WTC11 (cell line): Measurements from ENCODE around the gene HADHB. TPM values are rescaled to one million over a fixed set of nuclear protein-coding genes. Genes with fewer than 3 reads are reported as not detected.
A peak's percentile ranks its signal among the peaks of the same experiment; 100 is the strongest.

ENCODE experiments used
- ATAC-seq: fragments of 200-7000 bp; cut with Tn5 transposase; 2 replicates; pipeline ENCODE4 v1.10.0; 2021; ENCODE audit warnings: mild to moderate bottlenecking, moderate library complexity
- CTCF ChIA-PET: fragments of 300-600 bp; sonication (Branson Sonifier 250); formaldehyde crosslinking; loops from one replicate; lab custom pipeline; 2021; ENCODE audit warnings: antibody characterized with exemption; lab: Charles Lee
- POLR2A ChIA-PET: fragments of 350-600 bp; sonication (Branson Sonifier 250); formaldehyde crosslinking; loops from one replicate; lab custom pipeline; 2021; ENCODE audit warnings: antibody characterized with exemption; lab: Charles Lee
- DNase-seq: peaks from one replicate; pipeline ENCODE4 v3.0.0; 2021; ENCODE audit warnings: low spot score
- H3K27ac Mint-ChIP-seq: 2 replicates; pipeline ENCODE4 v1.8.0; 2021; ENCODE audit warnings: mixed read lengths
- H3K27me3 Mint-ChIP-seq: 2 replicates; pipeline ENCODE4 v1.8.0; 2021; ENCODE audit warnings: low read depth, mild to moderate bottlenecking, moderate library complexity, mixed read lengths
- H3K36me3 Mint-ChIP-seq: 2 replicates; pipeline ENCODE4 v1.8.0; 2021; ENCODE audit warnings: mixed read lengths
- H3K4me1 Mint-ChIP-seq: 2 replicates; pipeline ENCODE4 v1.8.0; 2022; ENCODE audit warnings: mixed read lengths
- H3K4me3 Mint-ChIP-seq: 2 replicates; pipeline ENCODE4 v1.8.0; 2021; ENCODE audit warnings: mild to moderate bottlenecking, moderate library complexity, mixed read lengths
- H3K9me3 Mint-ChIP-seq: 2 replicates; pipeline ENCODE4 v1.8.0; 2021; ENCODE audit warnings: mixed read lengths
- ATF1 ChIP-seq: sonication (generic); formaldehyde crosslinking; IDR thresholded peaks from 2 replicates; pipeline ENCODE4 v1.8.1; 2023; ENCODE audit warnings: mild to moderate bottlenecking, moderate library complexity, missing genetic modification reagents
- CDX4 ChIP-seq: fragments of 250-450 bp; sonication (Bioruptor Pico); IDR thresholded peaks from 2 replicates; pipeline ENCODE4 v1.9.0; 2021; ENCODE audit warnings: moderate library complexity, mild to moderate bottlenecking, inconsistent platforms, borderline replicate concordance
- CREM ChIP-seq: sonication (generic); formaldehyde crosslinking; IDR thresholded peaks from 2 replicates; pipeline ENCODE4 v1.8.1; 2022; ENCODE audit warnings: mild to moderate bottlenecking, missing genetic modification reagents, moderate library complexity
- E2F1 ChIP-seq: sonication (generic); formaldehyde crosslinking; IDR thresholded peaks from 2 replicates; pipeline ENCODE4 v1.8.0; 2022; ENCODE audit warnings: mild to moderate bottlenecking, missing genetic modification reagents
- ELF4 ChIP-seq: sonication (generic); formaldehyde crosslinking; IDR thresholded peaks from 2 replicates; pipeline ENCODE4 v1.8.1; 2022; ENCODE audit warnings: low read depth, mild to moderate bottlenecking, moderate library complexity, missing genetic modification reagents
- EMX1 ChIP-seq: fragments of 250-450 bp; sonication (Bioruptor Pico); IDR thresholded peaks from 2 replicates; pipeline ENCODE4 v1.8.0; 2021; ENCODE audit warnings: mild to moderate bottlenecking
- ERG ChIP-seq: fragments of 250-450 bp; sonication (Bioruptor Pico); IDR thresholded peaks from 2 replicates; pipeline ENCODE4 v1.8.0; 2021; ENCODE audit warnings: mild to moderate bottlenecking
- FOXP4 ChIP-seq: sonication (generic); formaldehyde crosslinking; IDR thresholded peaks from 2 replicates; pipeline ENCODE4 v1.8.0; 2022; ENCODE audit warnings: mild to moderate bottlenecking, missing genetic modification reagents
- GABPB1 ChIP-seq: sonication (generic); formaldehyde crosslinking; IDR thresholded peaks from 2 replicates; pipeline ENCODE4 v1.8.1; 2023; ENCODE audit warnings: mild to moderate bottlenecking, missing genetic modification reagents
- GRHL2 ChIP-seq: fragments of 250-450 bp; sonication (Bioruptor Pico); IDR thresholded peaks from 2 replicates; pipeline ENCODE4 v1.8.0; 2022; ENCODE audit warnings: mild to moderate bottlenecking, moderate library complexity; ENCODE audit not compliant: insufficient replicate concordance, severe bottlenecking
- IRF2 ChIP-seq: sonication (generic); formaldehyde crosslinking; IDR thresholded peaks from 2 replicates; pipeline ENCODE4 v1.8.0; 2022; ENCODE audit warnings: low read depth, missing genetic modification reagents, borderline replicate concordance
- JUN ChIP-seq: sonication (generic); formaldehyde crosslinking; IDR thresholded peaks from 2 replicates; pipeline ENCODE4 v1.8.0; 2023; ENCODE audit warnings: mild to moderate bottlenecking, missing genetic modification reagents
- MYBL2 ChIP-seq: sonication (generic); formaldehyde crosslinking; IDR thresholded peaks from 2 replicates; pipeline ENCODE4 v1.8.1; 2023; ENCODE audit warnings: mild to moderate bottlenecking, moderate library complexity, missing genetic modification reagents
- NFATC4 ChIP-seq: fragments of 250-450 bp; sonication (Bioruptor Pico); IDR thresholded peaks from 2 replicates; pipeline ENCODE4 v1.9.0; 2021; ENCODE audit warnings: mild to moderate bottlenecking
- SMAD3 ChIP-seq: sonication (generic); formaldehyde crosslinking; IDR thresholded peaks from 2 replicates; pipeline ENCODE4 v1.8.0; 2022; ENCODE audit warnings: missing genetic modification reagents, mild to moderate bottlenecking, borderline replicate concordance
- TCF7 ChIP-seq: sonication (generic); formaldehyde crosslinking; IDR thresholded peaks from 2 replicates; pipeline ENCODE4 v1.8.0; 2022; ENCODE audit warnings: mild to moderate bottlenecking, low read depth, missing genetic modification reagents, moderate library complexity
- TEAD1 ChIP-seq: sonication (generic); formaldehyde crosslinking; IDR thresholded peaks from 2 replicates; pipeline ENCODE4 v1.8.0; 2022; ENCODE audit warnings: mild to moderate bottlenecking, missing genetic modification reagents
- ZNF121 ChIP-seq: sonication (generic); formaldehyde crosslinking; IDR thresholded peaks from 2 replicates; pipeline ENCODE4 v1.8.0; 2023; ENCODE audit warnings: missing genetic modification reagents
- ZNF416 ChIP-seq: fragments of 250-450 bp; sonication (Bioruptor Pico); IDR thresholded peaks from 2 replicates; pipeline ENCODE4 v1.9.0; 2021; ENCODE audit warnings: mild to moderate bottlenecking, inconsistent platforms
- ZSCAN18 ChIP-seq: fragments of 250-450 bp; sonication (Bioruptor Pico); IDR thresholded peaks from 2 replicates; pipeline ENCODE4 v2.1.2; 2022; ENCODE audit warnings: mild to moderate bottlenecking, moderate library complexity
- total RNA-seq: library from RNA; stranded (reverse); gene quantifications from 3 replicates; pipeline ENCODE4 v1.2.3, GENCODE V29; 2021

The HADHB gene
- total RNA-seq, 1 experiment from 2014 or later, result 60.7 TPM

GRCh38 chr2:26270373-26270772, 25.6 kb downstream of the HADHB start:
- H3K4me1 Mint-ChIP-seq, result no peaks in the 10 kb centered on the region
- no peak overlapping the region for H3K27ac Mint-ChIP-seq
- DNase-seq, result no peak
- POLR2A ChIA-PET, result no interaction called here
- H3K9me3 Mint-ChIP-seq, result no peaks in the 10 kb centered on the region
- TF ChIP-seq TEAD1 (CRISPR knock-in tag), result no peak
- no peak for TF ChIP-seq ERG
- no peak for TF ChIP-seq TCF7 (CRISPR knock-in tag)
- TF ChIP-seq EMX1 (CRISPR knock-in tag), result no peak
- TF ChIP-seq NFATC4 (CRISPR knock-in tag), result no peak
- no peak for TF ChIP-seq GRHL2 (CRISPR knock-in tag)
- TF ChIP-seq JUN (CRISPR knock-in tag), result no peak
- no peak for TF ChIP-seq ZNF416
- no peak for TF ChIP-seq E2F1 (CRISPR knock-in tag)
- no peak for TF ChIP-seq SMAD3 (CRISPR knock-in tag)
- no peak for TF ChIP-seq FOXP4 (CRISPR knock-in tag)
- TF ChIP-seq ATF1 (CRISPR knock-in tag), result no peak
- no peak for TF ChIP-seq ZNF121 (CRISPR knock-in tag)
- TF ChIP-seq ZSCAN18 (CRISPR knock-in tag), result no peak
- TF ChIP-seq IRF2 (CRISPR knock-in tag), result no peak
- TF ChIP-seq, all 79 proteins: peak for 0
- CTCF ChIA-PET, result interaction anchor here (0.6 kb wide), 1 partner anchor 46 kb away, joined by 3 read pairs; no protein-coding TSS in a partner anchor
- Mint-ChIP-seq H3K4me3 (no peak overlapping the region), H3K27me3 (no peaks in the 10 kb centered on the region), H3K36me3 (peaks cover 5% of the 10 kb centered on the region)
- ATAC-seq, result no peak

GRCh38 chr2:26273501-26273900, 28.8 kb downstream of the HADHB start:
- H3K9me3 Mint-ChIP-seq, result no peaks in the 10 kb centered on the region
- no peaks in the 10 kb centered on the region for H3K27me3 Mint-ChIP-seq
- DNase-seq (no peak), ATAC-seq (no peak)
- H3K4me1 Mint-ChIP-seq, result no peaks in the 10 kb centered on the region
- ChIA-PET POLR2A (no interaction called here), CTCF (no interaction called here)
- peak; percentile 97 for TF ChIP-seq GABPB1
- TF ChIP-seq MYBL2, result no peak
- no peak for TF ChIP-seq CREM (CRISPR knock-in tag)
- H3K4me3 Mint-ChIP-seq, result no peak overlapping the region
- 0 out of 2 replicates have a peak overlapping the region, but pooled peaks have one; percentile 9 for H3K27ac Mint-ChIP-seq
- peaks cover 15% of the 10 kb centered on the region for H3K36me3 Mint-ChIP-seq

GRCh38 chr2:26274058-26274613, 29.4 kb downstream of the HADHB start:
- H3K27ac Mint-ChIP-seq, result no peak overlapping the region
- H3K4me3 Mint-ChIP-seq, result no peak overlapping the region
- CTCF ChIA-PET, result no interaction called here
- DNase-seq (no peak), ATAC-seq (no peak)
- no peaks in the 10 kb centered on the region for H3K4me1 Mint-ChIP-seq
- TF ChIP-seq ELF4 (CRISPR knock-in tag) (no peak), CDX4 (CRISPR knock-in tag) (no peak), GABPB1 (peak; percentile 68)
- no peaks in the 10 kb centered on the region for H3K9me3 Mint-ChIP-seq
- H3K27me3 Mint-ChIP-seq, result no peaks in the 10 kb centered on the region
- peaks cover 22% of the 10 kb centered on the region for H3K36me3 Mint-ChIP-seq
- POLR2A ChIA-PET, result no interaction called here
